Ishikawa (cell line): ENCODE results near the gene GPC6.

ENCODE experiments used
- CEBPB ChIP-seq: IDR thresholded peaks from 2 replicates; pipeline ENCODE4 v1.6.1; 2012
- CREB1 ChIP-seq: IDR thresholded peaks from 2 replicates; pipeline ENCODE4 v1.6.1; 2012; ENCODE audit warnings: low read depth
- EGR1 ChIP-seq: IDR thresholded peaks from 2 replicates; pipeline ENCODE4 v1.6.1; 2012
- EP300 ChIP-seq: IDR thresholded peaks from 2 replicates; pipeline ENCODE4 v1.6.1; 2012; ENCODE audit warnings: borderline replicate concordance
- FOXM1 ChIP-seq: IDR thresholded peaks from 2 replicates; pipeline ENCODE4 v1.6.1; 2012; ENCODE audit warnings: low read depth, borderline replicate concordance
- MAX ChIP-seq: IDR thresholded peaks from 2 replicates; pipeline ENCODE4 v1.6.1; 2012
- NFIC ChIP-seq: IDR thresholded peaks from 2 replicates; pipeline ENCODE4 v1.6.1; 2012
- RAD21 ChIP-seq: IDR thresholded peaks from 2 replicates; pipeline ENCODE4 v1.6.1; 2012; ENCODE audit warnings: low read depth
- TAF1 ChIP-seq: IDR thresholded peaks from 2 replicates; pipeline ENCODE4 v1.6.1; 2012; ENCODE audit warnings: low read depth, mild to moderate bottlenecking
- TCF12 ChIP-seq: IDR thresholded peaks from 2 replicates; pipeline ENCODE4 v1.6.1; 2012; ENCODE audit warnings: low read depth
- TEAD4 ChIP-seq: IDR thresholded peaks from 2 replicates; pipeline ENCODE4 v1.6.1; 2012
- USF1 ChIP-seq: IDR thresholded peaks from 2 replicates; pipeline ENCODE4 v1.6.1; 2012
- YY1 ChIP-seq: IDR thresholded peaks from 2 replicates; pipeline ENCODE4 v1.6.1; 2012; ENCODE audit warnings: low read depth
- ZBTB7A ChIP-seq: IDR thresholded peaks from 2 replicates; pipeline ENCODE4 v1.6.1; 2012; ENCODE audit warnings: low read depth
- TF ChIP-seq, protein P1 (sequence below): IDR thresholded peaks from 2 replicates; pipeline ENCODE4 v1.6.1; 2012; ENCODE audit warnings: low read depth, mild to moderate bottlenecking

Gene GPC6

GRCh38 chr13:93256998-93257397, 30.4 kb downstream of the GPC6 start:
- TF ChIP-seq YY1 (no peak), EGR1 (no peak), USF1 (no peak), CREB1 (no peak), TAF1 (no peak), TEAD4 (no peak), EP300 (no peak), CEBPB (no peak), FOXM1 (no peak), TCF12 (no peak), MAX (no peak), RAD21 (no peak), NFIC (no peak), ZBTB7A (no peak)
- TF ChIP-seq, protein P1, sequence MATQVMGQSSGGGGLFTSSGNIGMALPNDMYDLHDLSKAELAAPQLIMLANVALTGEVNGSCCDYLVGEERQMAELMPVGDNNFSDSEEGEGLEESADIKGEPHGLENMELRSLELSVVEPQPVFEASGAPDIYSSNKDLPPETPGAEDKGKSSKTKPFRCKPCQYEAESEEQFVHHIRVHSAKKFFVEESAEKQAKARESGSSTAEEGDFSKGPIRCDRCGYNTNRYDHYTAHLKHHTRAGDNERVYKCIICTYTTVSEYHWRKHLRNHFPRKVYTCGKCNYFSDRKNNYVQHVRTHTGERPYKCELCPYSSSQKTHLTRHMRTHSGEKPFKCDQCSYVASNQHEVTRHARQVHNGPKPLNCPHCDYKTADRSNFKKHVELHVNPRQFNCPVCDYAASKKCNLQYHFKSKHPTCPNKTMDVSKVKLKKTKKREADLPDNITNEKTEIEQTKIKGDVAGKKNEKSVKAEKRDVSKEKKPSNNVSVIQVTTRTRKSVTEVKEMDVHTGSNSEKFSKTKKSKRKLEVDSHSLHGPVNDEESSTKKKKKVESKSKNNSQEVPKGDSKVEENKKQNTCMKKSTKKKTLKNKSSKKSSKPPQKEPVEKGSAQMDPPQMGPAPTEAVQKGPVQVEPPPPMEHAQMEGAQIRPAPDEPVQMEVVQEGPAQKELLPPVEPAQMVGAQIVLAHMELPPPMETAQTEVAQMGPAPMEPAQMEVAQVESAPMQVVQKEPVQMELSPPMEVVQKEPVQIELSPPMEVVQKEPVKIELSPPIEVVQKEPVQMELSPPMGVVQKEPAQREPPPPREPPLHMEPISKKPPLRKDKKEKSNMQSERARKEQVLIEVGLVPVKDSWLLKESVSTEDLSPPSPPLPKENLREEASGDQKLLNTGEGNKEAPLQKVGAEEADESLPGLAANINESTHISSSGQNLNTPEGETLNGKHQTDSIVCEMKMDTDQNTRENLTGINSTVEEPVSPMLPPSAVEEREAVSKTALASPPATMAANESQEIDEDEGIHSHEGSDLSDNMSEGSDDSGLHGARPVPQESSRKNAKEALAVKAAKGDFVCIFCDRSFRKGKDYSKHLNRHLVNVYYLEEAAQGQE: no peak

DNA sequence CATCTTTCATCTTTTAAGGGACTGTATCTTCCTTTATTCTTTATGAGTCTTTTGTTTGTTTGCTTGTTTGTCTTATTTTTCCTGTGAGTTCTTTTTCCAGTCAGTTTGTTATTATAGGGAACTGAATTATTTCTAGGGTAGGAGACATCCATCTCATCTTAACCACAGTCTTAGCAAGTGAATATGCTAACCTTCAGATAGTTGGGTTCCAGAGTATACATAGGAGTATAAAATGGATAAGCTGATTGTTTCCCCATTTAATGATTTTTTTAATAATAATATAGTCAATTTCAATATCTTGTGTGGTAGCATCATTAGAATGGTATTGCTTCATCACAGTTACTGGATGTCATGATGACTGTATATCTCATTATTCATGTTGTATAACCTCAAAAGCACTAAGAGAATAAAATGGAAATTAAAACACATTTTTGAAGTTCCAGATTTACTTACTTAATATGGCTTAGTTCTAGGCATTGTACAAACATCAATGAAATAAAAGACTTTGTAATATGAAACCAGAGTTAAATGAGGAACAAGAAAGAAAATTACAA, 33.0 kb downstream of the GPC6 start:
- TF ChIP-seq ZBTB7A: no peak
- no peak for TF ChIP-seq CEBPB
- TF ChIP-seq TEAD4: no peak
- TF ChIP-seq CREB1: no peak
- no peak for TF ChIP-seq RAD21
- TF ChIP-seq USF1: no peak
- TF ChIP-seq MAX: no peak
- TF ChIP-seq, protein P1: no peak

DNA sequence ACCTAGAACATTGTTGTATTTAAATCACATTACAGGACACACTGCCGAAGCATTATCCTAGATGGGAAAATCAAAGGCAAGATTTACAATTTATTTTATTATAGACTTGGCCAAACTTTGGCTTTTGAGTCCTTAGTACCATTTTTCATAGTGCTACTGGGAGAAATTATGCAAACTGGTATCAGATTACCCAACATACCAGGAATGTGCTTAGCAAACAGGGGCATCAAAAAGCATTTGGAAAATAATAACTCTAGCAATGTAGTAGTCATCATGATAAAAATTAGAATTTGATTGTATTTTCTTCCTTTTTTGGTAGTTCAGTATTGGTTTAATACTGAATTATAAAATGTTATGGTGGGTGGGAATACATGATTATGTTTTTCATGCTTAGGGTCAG, 34.0 kb downstream of the GPC6 start:
- TF ChIP-seq CREB1 (no peak), YY1 (no peak), TEAD4 (no peak), TCF12 (no peak), TAF1 (no peak), CEBPB (no peak), ZBTB7A (no peak), MAX (no peak), FOXM1 (no peak), USF1 (no peak), EP300 (no peak)

GRCh38 chr13:93262729-93263345, 36.2 kb downstream of the GPC6 start:
- TF ChIP-seq YY1 (no peak), CREB1 (no peak), EP300 (no peak)

DNA sequence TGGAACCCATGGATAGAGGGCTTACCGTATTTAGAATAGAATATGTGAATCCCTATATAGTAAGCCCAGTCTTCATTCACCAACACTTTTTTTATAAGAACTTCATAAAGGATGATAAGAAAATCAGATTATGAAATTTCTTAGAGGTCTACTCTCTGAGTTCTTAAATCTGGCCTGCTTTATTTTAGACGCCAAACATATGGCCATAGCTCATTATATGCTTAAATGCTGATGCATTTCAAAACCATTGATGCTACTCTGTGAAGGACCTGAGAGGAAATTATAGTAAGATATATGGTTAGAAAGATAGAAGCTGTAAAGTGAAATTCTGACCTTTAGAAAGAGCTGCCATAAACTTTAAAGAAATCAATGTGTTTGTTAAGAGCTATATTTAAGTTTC, 38.3 kb downstream of the GPC6 start:
- TF ChIP-seq RAD21 (no peak), ZBTB7A (no peak), FOXM1 (no peak), USF1 (no peak), EGR1 (no peak), CREB1 (no peak), TEAD4 (no peak), CEBPB (no peak), TAF1 (no peak), NFIC (no peak), EP300 (no peak)
- TF ChIP-seq, protein P1: no peak
